PC-3 (cell line): ENCODE measurements around the gene UNC5C.

Experiments used
- CTCF ChIP-seq: fragments of 300-600 bp; sonication (generic); conservative IDR thresholded peaks from 2 replicates; pipeline ENCODE4 v1.5.1; 2017; ENCODE audit warnings: antibody characterized with exemption, low read depth, mild to moderate bottlenecking, low read length
- EZH2 ChIP-seq: fragments of 300-600 bp; sonication (generic); IDR thresholded peaks from one replicate; pipeline ENCODE4 v1.6.1; 2017; ENCODE audit warnings: antibody characterized with exemption, mild to moderate bottlenecking, low read length; ENCODE audit not compliant: unreplicated experiment
- EZH2phosphoT487 ChIP-seq: fragments of 300-600 bp; sonication (generic); IDR thresholded peaks from 2 replicates; pipeline ENCODE4 v1.6.1; 2018; ENCODE audit warnings: mild to moderate bottlenecking, antibody characterized with exemption, low read length, borderline replicate concordance

GRCh38 chr4:95361696-95361965 lies 187.1 kb downstream of the UNC5C start:
- TF ChIP-seq CTCF (no peak), EZH2 (no peak), EZH2phosphoT487 (no peak)
